Measurements from ENCODE around the gene TXLNB.

DNA sequence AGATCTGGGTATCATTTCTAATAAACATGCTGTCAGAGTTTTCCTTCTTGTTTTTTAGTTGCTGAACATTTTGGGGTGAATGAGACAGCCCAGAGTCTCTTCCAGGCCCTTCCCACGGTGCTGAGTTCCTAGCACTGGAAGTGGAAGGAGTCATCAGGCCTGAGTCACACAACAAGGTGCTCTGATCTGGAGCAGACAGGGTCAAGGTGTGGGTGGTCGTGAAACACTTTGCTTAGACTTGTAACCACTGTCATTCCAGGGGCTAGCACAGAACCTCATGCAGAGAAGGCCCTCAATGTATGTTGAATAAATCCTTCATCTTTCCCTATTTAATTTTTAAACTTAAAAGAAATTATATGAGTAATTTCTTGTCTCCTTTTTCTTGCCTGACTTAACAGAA is 60.6 kb downstream of the TXLNB start:
- TF ChIP-seq ZNF274 (IDR thresholded peaks at IDR 0.05; ENCODE audit: low read depth, low read length) = no peak
- TF ChIP-seq SUZ12 (IDR thresholded peaks at IDR 0.05; ENCODE audit: extremely low read depth, insufficient read depth, insufficient read length) = no peak
- TF ChIP-seq YY1 (IDR thresholded peaks at IDR 0.05; ENCODE audit: insufficient read depth, insufficient read length) = no peak

All from NT2/D1 (cell line).